K562 (cell line): ENCODE data around the gene STING1. TPM values are rescaled to one million over a fixed set of nuclear protein-coding genes. Genes with fewer than 3 reads are reported as not detected.
A peak's percentile ranks its signal among the peaks of the same experiment; 100 is the strongest.
"Not testable (repeated sequence)": the region's sequence is repeated elsewhere in the genome, so short reads cannot be mapped to it uniquely, and the experiment has no call there.

Experiments
- CC2D1A ChIP-seq: fragments of 450-650 bp; IDR thresholded peaks from 2 replicates; pipeline ENCODE4 v1.6.1; 2017; ENCODE audit warnings: mild to moderate bottlenecking
- GTF2A2 ChIP-seq: IDR thresholded peaks from 2 replicates; pipeline ENCODE4 v1.6.1; 2016; ENCODE audit warnings: mild to moderate bottlenecking, missing genetic modification characterization, missing compliant biosample characterization
- MAFG ChIP-seq: fragments of 450-650 bp; conservative IDR thresholded peaks from 2 replicates; pipeline ENCODE4 v1.6.1; 2016; ENCODE audit warnings: missing genetic modification characterization, missing compliant biosample characterization
- MAFK ChIP-seq: IDR thresholded peaks from 2 replicates; pipeline ENCODE4 v1.6.1; 2011; ENCODE audit warnings: low read length, improper control_type of control experiment
- NBN ChIP-seq: fragments of 450-650 bp; IDR thresholded peaks from 2 replicates; pipeline ENCODE4 v1.6.1; 2016; ENCODE audit warnings: low read depth, mild to moderate bottlenecking
- POLR2AphosphoS5 ChIP-seq: IDR thresholded peaks from 2 replicates; pipeline ENCODE4 v1.6.1; 2011; ENCODE audit warnings: mild to moderate bottlenecking, low read depth, low read length, moderate library complexity; ENCODE audit not compliant: control insufficient read depth, insufficient read depth
- RBM25 ChIP-seq: fragments of 200-400 bp; formaldehyde crosslinking; IDR thresholded peaks from 2 replicates; pipeline ENCODE4 v1.6.1; 2018; ENCODE audit warnings: low read length, low read depth, moderate library complexity; ENCODE audit not compliant: severe bottlenecking
- SRF ChIP-seq, 2 experiments: fragments of 250-450, 450-650 bp in 1 of 2; sonication (Bioruptor Pico) in 1 of 2; sonication (generic) in 1 of 2; formaldehyde crosslinking; IDR thresholded peaks; 2 replicates each; pipeline versions ENCODE4 v1.5.0 to v1.5.1; 2020 to 2022; ENCODE audit warnings: mild to moderate bottlenecking in 1 of 2, missing genetic modification reagents in 1 of 2
- ZBTB17 ChIP-seq: fragments of 450-650 bp; formaldehyde crosslinking; IDR thresholded peaks from 2 replicates; pipeline ENCODE4 v1.4.0; 2020; ENCODE audit warnings: mild to moderate bottlenecking
- ZBTB40 ChIP-seq, 2 experiments: fragments of 450-650 bp in 1 of 2; sonication (generic) in 1 of 2; formaldehyde crosslinking in 1 of 2; IDR thresholded peaks; 2 replicates each; pipeline versions ENCODE4 v1.7.1 to v1.9.0; 2016 to 2022; ENCODE audit warnings: inconsistent platforms in 1 of 2, mild to moderate bottlenecking in 1 of 2, missing genetic modification reagents in 1 of 2
- polyA plus RNA-seq, 8 experiments: library from polyadenylated mRNA; depleted of rRNA in 4 of 8; stranded (reverse) in 5 of 8; unstranded in 3 of 8; fragments of >200 nt; fragmentation: Nextera tagmentation in 2 of 8; fragmentation: Illumina TruSeq in 1 of 8; extraction: Ambion mirVana in 2 of 8; extraction: Trizol in 1 of 8; gene quantifications; 2 replicates each; pipeline versions ENCODE4 v1.2.1 to v1.2.3, GENCODE V29; 2011 to 2014; ENCODE audit warnings: inconsistent platforms in 1 of 8, missing spikeins in 1 of 8
- total RNA-seq, 7 experiments: library from RNA; depleted of rRNA in 6 of 7; stranded (reverse); fragments of >200 nt in 6 of 7; fragmentation: Illumina TruSeq in 2 of 7; extraction: Trizol in 2 of 7; gene quantifications; 2 replicates each; pipeline versions ENCODE4 v1.2.1 to v1.2.3, GENCODE V29; 2011 to 2021; ENCODE audit warnings: low replicate concordance in 1 of 7
- TF ChIP-seq, protein P1 (sequence below): sonication (generic); formaldehyde crosslinking; IDR thresholded peaks from 2 replicates; pipeline ENCODE4 v1.8.0; 2023; ENCODE audit warnings: missing genetic modification reagents, mild to moderate bottlenecking, borderline replicate concordance

Gene STING1
- total and polyA plus RNA-seq, 9 of the 15 experiments (the other 6 are each of a cell fraction or from before 2014, with no cell fraction given), result 20.8 to 69.1 (median 44.7) TPM

DNA sequence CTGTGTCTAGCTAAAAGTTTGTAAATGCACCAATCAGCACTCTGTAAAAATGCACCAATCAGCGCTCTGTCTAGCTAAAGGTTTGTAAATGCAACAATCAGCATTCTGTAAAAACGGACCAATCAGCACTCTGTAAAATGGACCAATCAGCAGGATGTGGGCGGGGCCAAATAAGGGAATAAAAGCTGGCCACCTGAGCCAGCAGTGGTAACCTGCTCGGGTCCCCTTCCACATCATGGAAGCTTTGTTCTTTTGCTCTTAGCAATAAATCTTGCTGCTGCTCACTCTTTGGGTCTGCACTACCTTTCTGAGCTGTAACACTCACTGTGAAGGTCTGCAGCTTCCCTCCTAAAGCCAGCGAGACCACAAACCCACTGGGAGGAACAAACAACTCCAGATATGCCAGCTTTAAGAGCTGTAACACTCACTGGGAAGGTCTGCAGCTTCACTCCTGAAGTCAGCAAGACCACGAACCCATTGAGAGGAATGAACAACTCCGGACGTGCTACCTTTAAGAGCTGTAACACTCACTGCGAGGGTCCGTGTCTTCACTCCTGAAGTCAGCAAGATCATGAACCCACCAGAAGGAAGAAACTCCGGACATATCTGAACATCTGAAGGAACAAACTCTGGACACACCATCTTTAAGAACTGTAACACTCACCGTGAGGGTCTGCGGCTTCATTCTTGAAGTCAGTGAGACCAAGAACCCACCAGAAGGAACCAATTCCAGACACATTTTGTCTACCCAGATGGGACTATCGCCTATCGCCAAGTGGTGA, 20.7 kb upstream of the STING1 start (continued):
- TF ChIP-seq NBN (0 out of 2 replicates have a peak, but pooled peaks have one; percentile 51), GTF2A2 (peak; percentile 84), ZBTB17 (CRISPR knock-in tag) (0 out of 2 replicates have a peak, but pooled peaks have one; percentile 59), CC2D1A (peak; percentile 93), POLR2AphosphoS5 (peak; percentile 90), SRF (CRISPR knock-in tag; IDR thresholded peaks at IDR 0.05) (peak in 1 of 2 experiments; percentile 76; a peak in 1 of 4 replicates), ZBTB40 (CRISPR knock-in tag; IDR thresholded peaks at IDR 0.05) (peak; percentile 33; the same call in 1 of the 2 replicates), MAFG (tag) (peak; percentile 94), RBM25 (peak; percentile 75), MAFK (peak; percentile 59)
- TF ChIP-seq, protein P1, sequence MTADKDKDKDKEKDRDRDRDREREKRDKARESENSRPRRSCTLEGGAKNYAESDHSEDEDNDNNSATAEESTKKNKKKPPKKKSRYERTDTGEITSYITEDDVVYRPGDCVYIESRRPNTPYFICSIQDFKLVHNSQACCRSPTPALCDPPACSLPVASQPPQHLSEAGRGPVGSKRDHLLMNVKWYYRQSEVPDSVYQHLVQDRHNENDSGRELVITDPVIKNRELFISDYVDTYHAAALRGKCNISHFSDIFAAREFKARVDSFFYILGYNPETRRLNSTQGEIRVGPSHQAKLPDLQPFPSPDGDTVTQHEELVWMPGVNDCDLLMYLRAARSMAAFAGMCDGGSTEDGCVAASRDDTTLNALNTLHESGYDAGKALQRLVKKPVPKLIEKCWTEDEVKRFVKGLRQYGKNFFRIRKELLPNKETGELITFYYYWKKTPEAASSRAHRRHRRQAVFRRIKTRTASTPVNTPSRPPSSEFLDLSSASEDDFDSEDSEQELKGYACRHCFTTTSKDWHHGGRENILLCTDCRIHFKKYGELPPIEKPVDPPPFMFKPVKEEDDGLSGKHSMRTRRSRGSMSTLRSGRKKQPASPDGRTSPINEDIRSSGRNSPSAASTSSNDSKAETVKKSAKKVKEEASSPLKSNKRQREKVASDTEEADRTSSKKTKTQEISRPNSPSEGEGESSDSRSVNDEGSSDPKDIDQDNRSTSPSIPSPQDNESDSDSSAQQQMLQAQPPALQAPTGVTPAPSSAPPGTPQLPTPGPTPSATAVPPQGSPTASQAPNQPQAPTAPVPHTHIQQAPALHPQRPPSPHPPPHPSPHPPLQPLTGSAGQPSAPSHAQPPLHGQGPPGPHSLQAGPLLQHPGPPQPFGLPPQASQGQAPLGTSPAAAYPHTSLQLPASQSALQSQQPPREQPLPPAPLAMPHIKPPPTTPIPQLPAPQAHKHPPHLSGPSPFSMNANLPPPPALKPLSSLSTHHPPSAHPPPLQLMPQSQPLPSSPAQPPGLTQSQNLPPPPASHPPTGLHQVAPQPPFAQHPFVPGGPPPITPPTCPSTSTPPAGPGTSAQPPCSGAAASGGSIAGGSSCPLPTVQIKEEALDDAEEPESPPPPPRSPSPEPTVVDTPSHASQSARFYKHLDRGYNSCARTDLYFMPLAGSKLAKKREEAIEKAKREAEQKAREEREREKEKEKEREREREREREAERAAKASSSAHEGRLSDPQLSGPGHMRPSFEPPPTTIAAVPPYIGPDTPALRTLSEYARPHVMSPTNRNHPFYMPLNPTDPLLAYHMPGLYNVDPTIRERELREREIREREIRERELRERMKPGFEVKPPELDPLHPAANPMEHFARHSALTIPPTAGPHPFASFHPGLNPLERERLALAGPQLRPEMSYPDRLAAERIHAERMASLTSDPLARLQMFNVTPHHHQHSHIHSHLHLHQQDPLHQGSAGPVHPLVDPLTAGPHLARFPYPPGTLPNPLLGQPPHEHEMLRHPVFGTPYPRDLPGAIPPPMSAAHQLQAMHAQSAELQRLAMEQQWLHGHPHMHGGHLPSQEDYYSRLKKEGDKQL (CRISPR knock-in tag), result 0 out of 2 replicates have a peak, but pooled peaks have one; percentile 58
- not testable (repeated sequence) for TF ChIP-seq ZBTB40 (IDR thresholded peaks at IDR 0.05)
